SKM-1 treated with dmso at 0.1 percent for 144 hours (cell line): ENCODE results near the gene ADAM30.
A peak's percentile ranks its signal among the peaks of the same experiment; 100 is the strongest.

ENCODE experiments used
- DNase-seq: peaks from one replicate; lab custom pipeline; 2025; ENCODE audit not compliant: unreplicated experiment; lab: John Stamatoyannopoulos, UW

Gene ADAM30

GRCh38 chr1:119909890-119910596 lies 13.7 kb upstream of the ADAM30 start:
- no peak for DNase-seq

DNA sequence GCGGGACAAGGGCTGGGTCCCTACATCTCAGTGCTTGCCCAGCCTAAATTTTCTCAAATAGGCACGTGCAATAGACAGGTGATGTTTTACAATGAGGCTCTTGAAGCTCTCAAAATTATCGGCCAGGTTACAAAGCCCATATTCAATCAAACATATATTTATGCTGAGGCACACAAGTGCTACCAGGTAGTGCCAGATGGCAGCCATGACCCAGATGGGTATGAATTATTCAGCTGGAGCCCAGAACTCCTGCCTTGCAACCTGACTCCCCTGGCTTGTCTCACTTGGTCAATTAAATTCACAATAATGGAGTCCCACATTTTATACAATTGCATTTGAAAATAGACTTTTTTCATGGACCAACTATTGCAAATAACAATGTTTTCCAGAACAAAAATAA lies 12.3 kb upstream of the ADAM30 start:
- no peak for DNase-seq

- DNase-seq = no peak
Measured at GRCh38 chr1:119906927-119907652, 10.8 kb upstream of the ADAM30 start.

- no peak for DNase-seq
Measured at GRCh38 chr1:119903443-119903835, 7.1 kb upstream of the ADAM30 start.

DNA sequence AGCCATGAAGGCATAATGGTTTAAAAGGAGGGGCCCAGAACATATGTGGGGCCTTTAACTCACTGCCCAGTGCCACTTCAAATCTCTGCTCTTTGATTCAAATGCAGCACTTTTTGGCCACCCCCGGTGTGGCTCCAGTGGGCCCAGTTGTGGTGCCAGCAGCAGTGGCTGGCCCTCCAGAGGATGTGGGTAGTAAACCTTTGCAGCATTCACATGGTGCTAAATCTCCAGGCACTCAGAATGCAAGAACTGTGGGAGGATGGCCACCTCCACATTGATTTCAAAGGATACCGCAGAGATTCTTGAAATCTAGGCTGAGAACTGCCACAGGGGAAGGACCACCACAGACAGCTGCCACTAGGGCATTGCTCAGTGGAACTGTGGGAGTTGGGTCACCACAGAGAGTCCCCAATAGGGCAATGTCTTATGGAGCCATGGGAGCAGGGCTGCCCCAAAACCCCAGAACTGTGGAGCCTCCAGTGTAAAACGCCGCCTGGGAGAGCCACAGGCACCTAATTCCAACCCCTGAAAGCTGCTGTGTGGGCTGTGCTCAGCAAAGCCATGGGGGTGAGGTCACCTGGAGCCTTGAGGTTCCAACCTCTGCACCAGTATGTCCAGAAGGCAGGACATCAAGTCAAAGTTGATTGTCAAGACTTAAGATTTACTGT lies 6.6 kb upstream of the ADAM30 start:
- no peak for DNase-seq

GRCh38 chr1:119898981-119899720 lies 2.8 kb upstream of the ADAM30 start:
- no peak for DNase-seq

GRCh38 chr1:119898530-119898929 lies 2.2 kb upstream of the ADAM30 start:
- DNase-seq = no peak

DNA sequence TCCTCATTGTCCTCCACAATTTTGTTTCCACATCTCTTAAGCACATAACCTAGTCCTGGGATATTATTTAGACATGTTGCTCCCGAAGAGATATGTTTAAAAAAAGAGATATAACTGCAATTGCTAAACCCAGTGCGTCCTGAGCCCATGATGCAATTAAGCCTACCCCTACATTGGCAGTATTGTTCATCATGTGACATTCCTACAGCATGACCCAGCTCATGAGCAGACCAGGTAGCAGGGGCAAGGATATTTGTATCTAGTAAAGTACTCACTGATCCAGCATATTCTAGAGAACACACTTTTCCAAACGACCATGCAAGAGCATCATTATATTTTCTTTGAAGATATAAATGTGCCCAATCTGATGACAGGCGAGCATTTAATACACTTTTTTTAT lies 1.2 kb downstream of the ADAM30 start:
- DNase-seq = no peak

- no peak for DNase-seq
Measured at GRCh38 chr1:119893827-119894700, 2.3 kb downstream of the ADAM30 start.

GRCh38 chr1:119893238-119893791 lies 3.0 kb downstream of the ADAM30 start:
- DNase-seq = no peak

GRCh38 chr1:119891386-119891785 lies 4.9 kb downstream of the ADAM30 start:
- no peak for DNase-seq

DNA sequence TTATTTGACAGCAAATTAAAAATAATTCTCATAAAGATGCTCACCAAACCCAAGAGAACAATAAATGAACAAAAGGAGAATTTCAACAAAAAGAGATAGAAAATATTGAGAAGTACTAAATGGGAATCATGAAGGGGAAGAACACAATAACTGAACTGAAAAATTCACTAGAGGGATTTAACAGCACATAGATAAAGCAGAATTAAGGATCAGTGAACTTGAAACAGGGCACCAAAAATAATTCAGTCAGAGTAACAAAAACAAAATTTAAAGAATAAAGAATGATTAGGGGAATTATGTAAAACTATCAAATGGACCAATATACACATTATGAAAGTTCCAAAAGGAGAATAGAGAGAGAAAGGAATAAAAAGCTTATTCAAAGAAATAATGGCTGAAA lies 7.8 kb downstream of the ADAM30 start:
- DNase-seq = no peak

DNA sequence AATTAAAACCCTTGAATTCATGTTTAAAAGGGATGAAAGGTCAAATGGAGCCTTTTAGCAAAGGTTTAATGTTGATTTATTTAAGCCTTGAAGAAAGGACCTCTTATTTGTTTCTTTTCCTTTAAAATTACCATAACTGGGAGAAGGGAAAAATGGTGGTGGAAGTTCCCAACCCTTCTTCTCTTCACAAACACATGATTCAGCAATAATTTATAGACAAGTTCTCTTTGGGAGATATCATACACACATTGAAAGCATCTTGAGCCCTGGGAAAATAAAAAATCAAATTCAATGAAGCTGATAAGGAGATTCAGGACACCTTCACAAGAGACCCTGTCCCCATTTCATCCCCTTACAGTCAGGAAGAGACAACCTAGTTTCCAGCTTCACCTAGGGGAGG lies 8.9 kb downstream of the ADAM30 start:
- DNase-seq = no peak

- DNase-seq = peak; percentile 4
Measured at GRCh38 chr1:119885903-119886783, 10.2 kb downstream of the ADAM30 start.

GRCh38 chr1:119884711-119885110 lies 11.6 kb downstream of the ADAM30 start:
- no peak for DNase-seq

DNA sequence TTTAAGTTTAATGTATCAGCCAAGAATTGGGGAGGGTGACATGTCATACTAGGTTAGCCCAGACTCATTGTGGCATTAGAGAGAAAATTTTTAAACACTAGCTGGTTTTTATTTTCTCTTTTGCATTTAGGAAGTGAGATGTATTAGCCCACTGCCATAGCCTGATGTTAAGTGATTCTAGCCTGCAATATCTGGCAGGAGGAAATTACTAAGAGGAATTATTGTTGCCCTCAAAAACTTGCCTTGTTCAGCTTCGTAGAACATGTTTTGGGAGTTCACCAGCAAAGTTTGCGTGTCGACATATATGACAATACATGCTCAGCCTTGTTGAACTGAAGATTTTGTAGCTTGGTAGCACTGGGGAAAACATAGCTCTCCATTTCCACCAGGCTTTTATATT lies 12.5 kb downstream of the ADAM30 start:
- DNase-seq = no peak

GRCh38 chr1:119882132-119883049 lies 13.9 kb downstream of the ADAM30 start:
- peak; percentile 30 for DNase-seq
